Measurements from ENCODE around the gene WDR5B.

The WDR5B gene

GRCh38 chr3:122410639-122411038 lies 5.2 kb downstream of the WDR5B start:
- no peak for DNase-seq
- TF ChIP-seq, protein P1, sequence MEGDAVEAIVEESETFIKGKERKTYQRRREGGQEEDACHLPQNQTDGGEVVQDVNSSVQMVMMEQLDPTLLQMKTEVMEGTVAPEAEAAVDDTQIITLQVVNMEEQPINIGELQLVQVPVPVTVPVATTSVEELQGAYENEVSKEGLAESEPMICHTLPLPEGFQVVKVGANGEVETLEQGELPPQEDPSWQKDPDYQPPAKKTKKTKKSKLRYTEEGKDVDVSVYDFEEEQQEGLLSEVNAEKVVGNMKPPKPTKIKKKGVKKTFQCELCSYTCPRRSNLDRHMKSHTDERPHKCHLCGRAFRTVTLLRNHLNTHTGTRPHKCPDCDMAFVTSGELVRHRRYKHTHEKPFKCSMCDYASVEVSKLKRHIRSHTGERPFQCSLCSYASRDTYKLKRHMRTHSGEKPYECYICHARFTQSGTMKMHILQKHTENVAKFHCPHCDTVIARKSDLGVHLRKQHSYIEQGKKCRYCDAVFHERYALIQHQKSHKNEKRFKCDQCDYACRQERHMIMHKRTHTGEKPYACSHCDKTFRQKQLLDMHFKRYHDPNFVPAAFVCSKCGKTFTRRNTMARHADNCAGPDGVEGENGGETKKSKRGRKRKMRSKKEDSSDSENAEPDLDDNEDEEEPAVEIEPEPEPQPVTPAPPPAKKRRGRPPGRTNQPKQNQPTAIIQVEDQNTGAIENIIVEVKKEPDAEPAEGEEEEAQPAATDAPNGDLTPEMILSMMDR (IDR thresholded peaks at IDR 0.05; ENCODE audit: low read depth, low read length) = no peak
- Histone ChIP-seq H3K9me3 (no peaks in the 10 kb centered on the region), H3K36me3 (peaks cover 19% of the 10 kb centered on the region), H3K27me3 (no peaks in the 10 kb centered on the region), H3K4me1 (no peaks in the 10 kb centered on the region; the same call in 1 of the 2 replicates), H3K4me3 (ENCODE audit: low read depth, low read length) (no peak overlapping the region)

DNA sequence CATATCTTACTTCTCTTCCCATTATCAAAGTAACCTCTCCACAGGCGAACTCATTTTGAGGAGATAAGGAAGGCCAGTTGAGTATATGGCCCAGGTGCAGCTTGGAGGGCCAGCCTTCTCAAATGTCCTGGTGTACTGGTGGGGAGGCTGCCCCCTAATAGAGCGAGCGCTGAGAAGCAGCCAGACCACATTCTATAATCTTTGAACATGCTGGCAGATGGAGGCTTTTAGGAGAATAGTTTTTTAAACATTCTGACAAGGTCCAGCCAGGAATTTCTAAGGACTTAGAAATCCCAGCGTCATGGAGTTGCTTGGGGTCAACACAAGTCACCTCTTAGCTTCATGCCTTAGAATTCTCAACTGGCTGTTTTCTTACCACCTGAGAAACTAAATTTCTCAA lies 5.8 kb downstream of the WDR5B start:
- no peaks in the 10 kb centered on the region; the same call in 1 of the 2 replicates for H3K4me1 ChIP-seq
- no peak for DNase-seq
- no peaks in the 10 kb centered on the region for H3K27me3 ChIP-seq
- H3K9me3 ChIP-seq = no peaks in the 10 kb centered on the region
- TF ChIP-seq, protein P1 (IDR thresholded peaks at IDR 0.05; ENCODE audit: low read depth, low read length) = no peak
- H3K36me3 ChIP-seq = peaks cover 19% of the 10 kb centered on the region
- H3K4me3 ChIP-seq (ENCODE audit: low read depth, low read length) = no peak overlapping the region

- no peak overlapping the region for H3K4me3 ChIP-seq (ENCODE audit: low read depth, low read length)
- TF ChIP-seq, protein P1 (IDR thresholded peaks at IDR 0.05; ENCODE audit: low read depth, low read length) = no peak
- H3K36me3 ChIP-seq = peaks cover 26% of the 10 kb centered on the region
- no peak for DNase-seq
- no peaks in the 10 kb centered on the region for H3K4me1 ChIP-seq
- H3K9me3 ChIP-seq = no peaks in the 10 kb centered on the region
- H3K27me3 ChIP-seq = no peaks in the 10 kb centered on the region
Observed at GRCh38 chr3:122409446-122409845, 6.4 kb downstream of the WDR5B start.

GRCh38 chr3:122407946-122408345 lies 7.9 kb downstream of the WDR5B start:
- Histone ChIP-seq H3K4me1 (no peaks in the 10 kb centered on the region), H3K4me3 (ENCODE audit: low read depth, low read length) (no peak overlapping the region), H3K27me3 (no peaks in the 10 kb centered on the region), H3K9me3 (no peaks in the 10 kb centered on the region), H3K36me3 (peaks cover 32% of the 10 kb centered on the region)
- DNase-seq = no peak
- TF ChIP-seq, protein P1 (IDR thresholded peaks at IDR 0.05; ENCODE audit: low read depth, low read length) = no peak

- Histone ChIP-seq H3K36me3 (peaks cover 32% of the 10 kb centered on the region), H3K27me3 (no peaks in the 10 kb centered on the region), H3K4me3 (ENCODE audit: low read depth, low read length) (no peak overlapping the region), H3K9me3 (no peaks in the 10 kb centered on the region), H3K4me1 (no peaks in the 10 kb centered on the region)
- DNase-seq = no peak
- TF ChIP-seq, protein P1 (IDR thresholded peaks at IDR 0.05; ENCODE audit: low read depth, low read length) = no peak
Observed at GRCh38 chr3:122406198-122406597, 9.7 kb downstream of the WDR5B start.

DNA sequence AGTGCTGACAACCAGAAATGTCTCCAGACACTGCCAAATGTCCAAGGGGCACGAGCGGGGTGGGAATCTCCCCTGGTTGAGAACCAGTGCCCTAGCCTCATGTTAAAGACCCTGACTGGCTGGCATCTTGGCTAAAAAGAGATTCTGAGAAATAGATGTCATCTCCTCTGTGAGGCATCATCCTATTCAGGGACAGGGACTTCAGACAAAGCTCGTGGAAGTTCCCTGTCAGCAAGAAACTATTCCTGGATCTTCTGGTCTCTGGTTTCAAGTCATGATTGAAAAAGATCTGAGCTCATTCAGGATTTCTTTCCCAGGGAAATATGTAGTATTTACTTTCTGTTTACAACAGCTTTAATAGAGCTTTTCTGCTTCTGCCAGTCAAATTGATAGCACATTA lies 10.8 kb downstream of the WDR5B start:
- TF ChIP-seq, protein P1 (IDR thresholded peaks at IDR 0.05; ENCODE audit: low read depth, low read length) = no peak
- Histone ChIP-seq H3K4me3 (ENCODE audit: low read depth, low read length) (no peak overlapping the region), H3K4me1 (no peaks in the 10 kb centered on the region), H3K9me3 (no peaks in the 10 kb centered on the region), H3K27me3 (no peaks in the 10 kb centered on the region), H3K36me3 (peaks cover 29% of the 10 kb centered on the region)
- DNase-seq = no peak
